GM21786 (cell line): ENCODE results near the gene HS6ST2.

Source experiments
- ATAC-seq: cut with Tn5 transposase; IDR thresholded peaks from one replicate; pipeline ENCODE4 v1.9.1; 2021; ENCODE audit not compliant: unreplicated experiment

Gene HS6ST2

DNA sequence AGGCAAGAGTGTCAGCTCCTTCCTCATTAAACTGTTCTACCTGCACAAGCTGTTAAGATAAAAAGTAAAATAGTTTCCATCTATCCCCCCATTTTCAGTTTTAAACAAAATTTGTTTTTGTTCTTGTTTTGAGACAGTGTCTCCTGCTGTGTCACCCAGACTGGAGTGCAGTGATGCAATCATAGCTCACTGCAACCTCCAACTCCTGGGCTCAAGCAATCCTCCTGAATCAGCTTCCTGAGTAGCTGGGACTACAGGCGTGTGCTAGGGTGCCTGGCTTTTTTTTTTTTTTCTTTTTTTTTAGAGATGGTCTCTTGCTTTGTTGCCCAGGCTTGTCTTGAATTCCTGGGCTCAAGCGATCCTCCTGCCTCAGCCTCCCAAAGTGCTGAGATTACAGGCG is 105.4 kb downstream of the HS6ST2 start:
- ATAC-seq: no peak

DNA sequence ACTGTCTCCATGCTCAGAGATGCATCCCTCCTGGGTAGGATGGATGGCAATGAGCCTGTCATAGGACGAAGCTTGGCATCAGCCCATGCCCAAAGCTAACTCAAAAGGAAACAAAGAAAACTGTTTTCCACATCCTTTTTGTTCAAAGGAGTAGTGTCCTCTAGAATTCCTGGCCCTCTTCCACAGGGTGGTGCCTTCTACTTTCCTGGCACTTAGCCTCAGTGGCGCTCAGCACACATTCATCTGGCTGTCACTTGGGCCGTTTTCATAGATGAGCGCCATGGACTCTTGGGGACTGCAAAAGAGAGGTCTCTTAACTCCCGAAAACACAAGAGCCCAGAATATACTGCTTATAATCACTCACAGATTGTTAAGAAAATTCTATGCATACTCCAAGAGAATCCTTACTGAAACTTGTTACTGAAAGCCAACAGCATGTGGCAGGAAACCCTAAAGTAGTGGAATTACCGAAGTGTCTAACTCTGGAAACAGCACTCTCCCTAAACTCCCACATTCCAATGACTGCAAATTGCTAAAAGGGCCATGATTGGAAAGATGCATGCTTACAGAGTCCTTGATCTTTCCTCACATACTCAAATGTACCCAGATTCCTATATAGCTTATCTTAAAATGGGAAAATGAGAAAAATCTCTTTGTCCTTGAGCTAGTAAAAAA is 110.0 kb downstream of the HS6ST2 start:
- no peak for ATAC-seq

DNA sequence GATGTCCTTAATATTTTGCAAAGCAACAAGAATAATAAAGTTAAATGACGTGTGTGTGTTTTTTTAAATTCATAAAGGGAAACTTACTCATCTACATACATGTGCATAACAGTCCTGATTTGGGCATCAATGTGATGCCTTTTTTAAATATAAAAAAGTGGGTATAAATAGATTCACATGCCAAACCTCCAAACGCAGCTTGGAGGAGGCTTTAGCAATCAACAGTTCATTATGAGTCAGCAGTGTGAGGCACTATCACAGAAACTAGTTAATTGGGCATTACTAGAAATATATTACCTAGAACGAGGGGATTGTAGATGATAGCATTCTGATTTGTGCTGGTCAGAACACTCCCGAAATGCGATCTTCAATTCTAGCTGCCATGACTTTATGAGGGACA is 115.1 kb downstream of the HS6ST2 start:
- ATAC-seq: no peak

DNA sequence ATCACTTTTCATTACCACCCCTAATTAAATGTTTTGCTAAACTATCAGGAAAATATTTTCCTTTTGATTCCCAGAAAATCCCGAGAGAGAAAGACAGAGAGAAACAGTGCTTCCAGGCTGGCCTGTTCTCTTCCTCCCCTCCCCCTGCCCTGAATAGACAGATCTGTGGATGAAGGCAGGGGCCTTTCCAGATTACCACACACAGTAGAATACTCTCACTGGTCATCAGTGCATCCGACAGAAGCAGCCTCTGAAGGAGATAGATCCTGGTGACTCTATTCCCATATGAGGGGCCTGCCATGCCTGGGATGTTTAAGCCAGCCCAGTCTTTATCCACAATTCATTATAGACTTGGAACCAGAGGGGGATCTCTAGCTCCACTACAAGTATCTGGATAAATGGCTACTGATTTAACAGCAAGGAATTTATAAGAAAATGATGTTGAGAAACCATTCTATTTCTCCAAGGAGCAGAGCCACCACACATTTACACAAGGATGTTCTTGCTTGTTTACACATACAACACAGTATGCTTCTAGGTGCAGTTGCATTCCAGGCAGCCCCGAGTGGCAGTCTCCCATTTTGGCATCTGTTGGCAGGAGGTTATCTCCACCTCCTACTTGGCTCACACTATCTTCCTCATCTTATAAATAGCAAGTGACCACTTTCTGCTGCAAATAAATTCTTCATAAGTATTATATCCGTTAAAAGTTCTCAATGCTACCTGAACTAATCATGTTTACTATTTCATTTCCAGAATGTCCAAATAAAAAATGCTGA is 115.8 kb downstream of the HS6ST2 start:
- no peak for ATAC-seq

DNA sequence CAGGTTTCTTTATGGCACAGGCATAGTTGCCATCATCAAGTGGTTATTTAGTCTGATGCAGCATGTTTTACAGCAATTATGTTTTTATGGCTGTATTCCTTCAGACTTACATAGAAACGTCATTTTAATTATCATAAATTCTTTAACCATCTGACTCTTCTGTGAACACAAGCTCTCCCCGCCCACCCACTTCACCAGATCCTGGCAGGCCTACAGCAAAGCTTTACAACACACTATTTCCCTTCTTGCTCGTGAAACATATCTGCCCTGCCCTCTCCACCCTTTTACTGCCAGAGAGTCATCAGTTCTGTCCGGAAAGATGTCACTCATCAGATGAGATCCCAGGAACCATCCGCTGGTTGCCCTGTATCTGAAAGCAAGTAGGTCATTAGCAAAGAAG is 120.5 kb downstream of the HS6ST2 start:
- no peak for ATAC-seq

DNA sequence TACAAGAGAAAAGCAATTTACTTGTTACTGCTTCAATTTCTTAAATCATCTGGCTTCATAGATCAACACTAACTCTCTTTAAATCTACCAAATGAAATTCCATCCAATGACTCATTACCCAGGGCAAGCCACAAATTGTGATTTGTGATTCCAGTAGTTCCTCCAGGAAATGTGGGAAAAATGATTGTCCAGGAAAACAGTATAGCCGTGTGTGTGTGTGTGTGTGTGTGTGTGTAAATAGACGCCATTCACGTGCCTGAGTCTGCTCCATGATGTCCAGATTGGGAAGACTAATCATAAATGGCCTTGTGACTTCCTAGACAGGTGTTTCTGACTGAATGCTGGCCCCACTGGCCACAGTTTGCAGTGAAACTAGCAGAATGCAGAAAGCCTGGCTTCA is 121.3 kb downstream of the HS6ST2 start:
- no peak for ATAC-seq

DNA sequence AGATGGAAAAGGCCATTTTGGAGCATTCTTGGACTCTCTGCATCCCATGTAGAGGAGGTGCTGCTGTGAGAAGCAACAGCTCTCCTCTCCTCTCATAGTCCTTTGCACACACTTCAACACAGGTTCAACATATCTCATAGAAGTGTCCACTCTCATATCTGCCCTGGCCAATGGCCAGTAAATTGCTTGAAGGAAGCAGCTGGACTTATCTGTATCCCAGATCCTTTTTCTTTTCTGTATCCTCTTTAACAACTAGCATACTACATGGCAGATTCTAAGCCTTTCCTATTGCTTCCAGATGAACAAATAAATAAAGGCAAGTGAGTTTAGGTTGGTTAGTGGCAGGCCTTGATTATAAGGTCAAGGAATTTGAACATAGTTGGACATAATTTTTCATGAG is 122.0 kb downstream of the HS6ST2 start:
- ATAC-seq: no peak

DNA sequence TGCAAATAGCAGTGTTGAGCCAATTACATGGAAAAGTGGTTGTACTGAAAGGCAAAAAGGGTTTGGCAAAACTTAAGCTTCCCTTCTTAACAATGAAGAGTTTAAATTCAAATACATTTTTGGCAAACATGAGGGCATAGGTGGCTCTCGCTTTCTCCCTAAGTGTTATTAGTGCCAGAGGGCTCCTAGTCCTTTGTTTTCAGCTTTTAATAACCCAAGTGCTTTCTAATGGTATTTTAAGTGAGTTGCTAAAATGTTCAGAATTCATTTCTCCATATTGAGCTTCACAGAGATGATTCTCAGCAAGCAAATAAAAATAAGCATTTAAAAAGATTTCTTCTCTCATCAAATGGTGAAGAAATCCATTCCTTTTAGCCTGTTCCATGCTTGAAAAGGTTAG is 123.7 kb downstream of the HS6ST2 start:
- ATAC-seq: no peak

DNA sequence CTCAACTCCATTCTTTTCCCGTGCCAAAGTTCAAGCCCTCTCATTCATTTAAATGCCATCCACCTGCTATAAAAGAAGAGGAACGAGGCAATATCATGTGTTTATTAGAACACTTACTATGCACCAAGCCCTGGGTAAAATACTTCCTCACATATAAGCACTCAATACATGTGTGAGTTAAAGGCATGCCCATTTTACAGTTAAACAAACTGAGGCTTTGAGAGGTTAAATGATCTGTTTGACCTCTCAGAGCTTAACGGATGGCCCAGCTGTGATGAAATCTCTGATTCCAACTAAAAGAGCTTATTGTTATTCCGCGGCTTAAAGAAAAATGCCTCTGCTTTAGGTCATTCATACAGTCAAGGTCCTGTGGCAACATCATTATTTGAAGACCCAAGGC is 124.3 kb downstream of the HS6ST2 start:
- ATAC-seq: no peak

DNA sequence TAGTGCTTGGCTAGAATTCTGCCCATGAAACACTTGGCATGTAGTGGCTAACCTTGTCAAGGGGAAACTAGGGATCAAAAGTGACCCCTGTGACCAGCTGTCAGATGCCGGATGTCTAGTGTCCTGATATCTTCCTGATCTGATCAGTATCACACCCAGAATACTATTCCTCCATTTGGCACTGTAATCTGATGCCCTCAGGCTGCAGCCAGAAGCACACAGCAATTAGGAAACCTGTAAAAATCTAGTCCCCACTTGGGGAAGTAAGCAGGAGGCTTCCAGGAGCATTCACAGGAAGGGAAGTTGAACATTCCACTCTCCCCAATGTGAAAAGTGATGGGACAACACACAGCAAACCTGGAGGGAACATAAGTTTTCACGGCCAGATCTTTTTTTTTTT is 125.1 kb downstream of the HS6ST2 start:
- no peak for ATAC-seq

DNA sequence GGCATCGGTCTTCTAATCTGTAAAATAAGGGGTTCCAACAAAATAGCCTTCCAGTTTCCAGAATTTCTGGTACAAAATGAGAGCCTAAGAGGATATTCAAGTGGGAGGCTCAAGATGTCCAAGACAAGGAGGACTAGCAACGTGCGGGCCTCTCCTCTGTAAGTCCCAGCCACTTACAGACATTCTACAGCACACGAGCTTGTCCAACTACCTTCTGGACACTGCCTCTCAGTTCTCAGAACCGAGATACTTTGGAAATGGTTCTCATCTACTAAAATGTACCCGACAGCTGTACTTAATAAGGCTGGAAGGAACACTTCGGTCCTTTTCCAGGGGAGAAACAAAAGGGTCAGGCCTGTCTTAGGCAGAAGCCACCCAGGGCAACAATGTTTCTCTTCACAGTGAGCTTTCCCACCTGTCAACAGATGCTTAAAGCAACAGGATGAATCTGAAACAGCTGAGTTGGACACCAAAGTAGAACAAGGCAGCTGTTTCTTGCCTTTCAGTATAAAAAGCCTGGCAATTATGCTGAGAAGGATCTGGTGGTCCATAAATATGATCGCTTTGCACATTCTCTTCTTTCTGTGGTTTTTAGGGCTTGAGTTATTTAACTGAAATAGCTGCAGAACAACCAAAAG is 127.0 kb downstream of the HS6ST2 start:
- ATAC-seq: no peak

DNA sequence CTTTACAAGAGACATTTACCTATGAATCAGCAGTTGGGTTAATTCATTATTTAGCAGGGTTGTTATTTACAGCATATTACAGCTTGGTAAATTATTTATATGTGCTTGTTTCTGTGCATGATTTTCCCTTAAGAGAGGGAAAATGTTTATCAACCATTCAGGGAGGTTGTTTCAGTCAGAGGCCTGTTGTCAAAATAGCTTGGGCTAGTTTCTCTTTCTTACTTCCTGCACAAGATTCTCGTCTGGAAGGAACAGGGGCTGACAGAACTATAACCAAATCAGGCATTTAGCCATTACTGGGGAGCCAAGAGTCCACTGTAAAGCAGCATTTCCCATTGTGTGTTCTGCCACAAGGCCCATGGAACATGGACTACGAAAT is 135.8 kb downstream of the HS6ST2 start:
- ATAC-seq: no peak

DNA sequence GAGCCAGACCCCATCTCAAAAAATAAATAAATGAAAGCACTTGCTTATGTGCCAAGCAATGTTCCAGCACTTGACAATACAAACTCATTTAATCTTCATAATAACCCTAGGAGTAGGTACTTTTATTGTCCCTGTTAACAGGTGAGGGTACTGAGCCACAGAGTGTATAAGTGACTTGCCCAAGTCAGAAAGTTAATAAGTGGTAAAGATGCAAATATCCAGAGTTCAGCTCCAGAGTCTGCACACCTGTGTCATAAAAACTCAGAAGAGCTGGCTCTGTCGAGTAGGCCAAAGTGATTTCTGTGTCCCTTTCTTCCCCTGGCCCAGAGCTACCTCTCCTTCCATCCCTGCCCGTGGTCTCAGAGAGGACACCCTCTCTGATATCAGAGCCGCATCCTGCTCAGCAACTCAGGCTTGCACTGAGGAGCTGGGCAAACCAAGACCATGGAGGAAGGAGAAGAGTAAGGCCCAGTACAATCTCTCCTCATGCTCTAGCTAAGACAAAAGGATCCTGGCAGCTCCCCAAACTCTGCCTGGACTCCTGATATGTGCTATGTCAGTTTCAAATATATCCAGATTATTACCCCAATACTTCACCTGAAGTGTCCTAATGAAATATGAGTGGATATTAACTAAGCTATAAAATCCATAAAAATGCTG is 136.3 kb downstream of the HS6ST2 start:
- ATAC-seq: no peak

DNA sequence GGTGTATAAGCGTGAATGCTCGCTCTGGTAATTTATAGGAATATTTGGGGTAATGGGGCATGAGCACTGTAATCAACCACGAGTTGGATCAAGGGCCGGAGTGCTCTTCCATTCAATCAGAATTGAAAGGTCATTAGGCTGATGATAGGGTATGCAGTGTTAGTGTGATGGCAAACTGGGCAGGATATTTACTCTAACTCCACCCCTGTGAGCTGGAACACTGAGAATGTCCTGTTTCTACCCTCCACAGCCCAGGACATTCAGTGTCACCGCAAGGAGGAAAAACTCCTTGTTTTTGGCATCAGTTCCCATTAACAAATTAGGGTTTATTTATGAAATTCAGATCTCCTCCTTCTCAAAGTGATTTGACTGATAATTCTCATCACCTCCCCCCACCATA is 137.8 kb downstream of the HS6ST2 start:
- ATAC-seq: no peak

DNA sequence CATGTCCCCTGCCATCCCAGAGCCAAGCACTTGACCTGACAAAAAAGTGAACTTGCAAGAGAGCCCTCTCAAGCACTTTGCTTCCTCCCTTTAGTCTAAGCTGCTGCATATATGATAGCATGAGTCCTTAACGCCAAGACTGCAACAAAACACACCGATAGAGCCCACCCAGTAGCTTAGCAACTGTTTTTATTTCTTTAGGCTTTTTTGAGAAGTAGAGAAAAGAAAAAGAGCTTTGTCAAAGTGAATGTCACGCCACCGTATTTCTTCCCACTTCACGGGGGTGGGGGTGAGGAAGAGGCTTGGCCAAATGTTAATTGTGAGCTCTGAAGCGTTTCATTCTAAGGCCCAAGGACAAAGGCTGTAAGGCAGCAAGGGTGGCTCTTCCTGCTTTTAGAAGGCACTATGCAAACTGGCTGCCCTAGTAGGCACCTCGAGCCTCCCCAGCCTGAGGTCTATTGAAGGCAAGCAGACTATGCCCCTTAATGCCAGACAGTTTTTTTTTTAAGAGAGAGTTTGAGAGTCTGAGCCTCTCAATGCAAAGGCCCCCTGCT is 138.6 kb downstream of the HS6ST2 start:
- ATAC-seq: no peak

DNA sequence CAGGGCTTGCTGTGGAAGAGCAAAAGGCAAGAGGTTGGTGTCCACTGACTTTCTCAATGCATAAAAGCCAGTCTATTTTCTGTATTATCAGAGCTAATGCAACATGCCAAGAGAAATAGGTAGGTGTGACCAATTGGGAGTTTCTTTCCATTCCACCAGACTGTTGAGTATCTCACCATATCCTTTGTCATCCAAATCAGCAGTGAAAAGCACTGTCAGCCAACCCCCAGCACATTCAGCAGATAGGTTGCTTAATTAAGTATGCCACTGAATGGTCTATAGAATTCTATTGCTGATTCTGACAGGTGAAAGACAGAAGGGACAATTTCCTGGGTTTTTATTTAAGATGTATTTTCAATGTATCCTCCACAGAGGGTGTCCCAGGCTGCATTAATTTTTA is 139.8 kb downstream of the HS6ST2 start:
- no peak for ATAC-seq

DNA sequence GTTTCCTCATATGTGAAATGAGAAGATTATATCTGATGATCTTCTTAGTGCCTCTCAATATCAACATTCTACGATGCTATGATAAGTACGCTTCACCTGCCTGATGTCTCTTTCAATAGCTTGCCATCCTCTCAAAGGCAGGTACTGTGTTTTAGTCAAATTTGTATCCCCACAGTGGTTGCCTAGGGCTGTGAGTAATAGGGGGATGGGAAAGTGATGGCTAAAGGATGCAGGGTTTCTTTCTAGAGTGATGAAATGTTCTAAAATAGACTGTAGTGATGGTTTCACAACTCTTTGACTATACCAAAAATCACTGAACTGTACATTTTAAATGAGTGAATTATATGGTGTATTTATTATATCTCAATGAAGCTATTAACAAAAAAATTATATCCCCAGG is 142.8 kb downstream of the HS6ST2 start:
- ATAC-seq: no peak

DNA sequence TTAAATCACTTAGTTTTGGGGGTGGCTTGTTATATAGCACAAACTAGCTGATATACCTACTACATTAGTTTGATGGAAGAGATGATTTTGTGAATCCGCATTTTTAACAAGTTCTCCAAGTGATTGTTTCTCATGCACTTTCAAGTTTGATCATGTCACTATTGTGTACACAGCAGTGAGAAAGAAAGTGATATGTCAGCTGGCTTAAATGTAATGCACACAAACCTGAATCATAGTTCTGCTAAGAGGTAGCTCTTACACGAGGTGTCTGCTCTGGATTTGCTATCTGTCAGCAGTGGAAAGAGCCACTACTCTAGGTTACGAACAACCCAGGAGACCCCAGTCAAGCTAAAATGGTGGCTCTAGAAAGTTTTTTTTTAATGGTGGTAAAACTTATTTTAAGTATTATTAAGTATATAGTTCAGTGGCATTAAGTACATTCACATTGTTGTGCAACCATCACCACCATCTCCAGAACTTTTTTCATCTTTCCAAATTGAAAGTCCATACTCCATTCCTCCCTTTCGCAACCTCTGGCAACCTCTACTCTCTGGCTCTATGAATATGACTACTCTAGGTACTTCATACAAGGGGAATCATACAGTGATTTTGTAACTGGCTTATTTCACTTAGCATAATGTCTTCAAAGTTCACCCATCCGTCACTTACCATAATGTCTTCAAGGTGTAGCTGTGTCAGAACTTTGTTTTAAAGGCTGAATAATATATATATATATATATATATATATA is 147.3 kb downstream of the HS6ST2 start:
- no peak for ATAC-seq

DNA sequence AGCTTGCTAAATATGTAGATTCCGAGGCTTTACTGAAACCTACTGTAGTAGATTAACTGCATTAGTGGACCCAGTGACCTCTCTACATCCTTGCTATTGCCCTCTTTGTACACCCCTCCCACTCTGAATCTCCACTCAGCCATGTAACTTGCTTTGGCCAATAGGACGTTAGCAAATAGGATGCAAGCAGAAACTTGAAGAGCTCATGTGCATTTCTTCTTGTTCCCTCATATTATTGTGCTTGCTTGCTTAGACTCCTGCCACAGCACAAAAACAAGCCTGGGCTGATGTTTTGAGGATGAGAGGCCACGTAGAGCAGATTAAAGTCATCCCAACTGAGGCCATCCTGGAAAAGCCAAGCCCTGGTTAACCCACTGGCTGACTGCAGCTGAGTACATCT is 147.9 kb downstream of the HS6ST2 start:
- ATAC-seq: no peak

DNA sequence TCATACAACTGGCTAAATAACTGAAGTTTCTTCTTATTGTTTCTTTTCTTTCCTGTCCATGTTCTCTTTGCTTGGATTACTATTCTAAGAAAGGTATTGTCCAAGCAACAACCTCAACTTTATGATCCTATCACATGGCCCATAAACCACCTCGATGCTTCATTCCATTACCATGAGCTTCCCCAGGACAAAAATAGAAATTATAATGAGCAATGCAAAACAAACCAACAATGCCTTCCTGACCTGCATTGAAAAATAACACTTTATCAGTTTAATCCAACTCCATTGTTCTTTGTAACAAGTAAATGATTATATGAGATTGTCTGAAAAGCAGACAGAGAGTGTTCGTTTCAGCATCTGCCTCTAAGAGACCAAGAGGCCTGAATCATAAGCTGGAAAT is 148.8 kb downstream of the HS6ST2 start:
- ATAC-seq: no peak
